ENCODE measurements around the gene THRA.

GRCh38 chr17:40076591-40076990, 13.8 kb downstream of the THRA start:
- TF ChIP-seq HDGF (IDR thresholded peaks at IDR 0.05; ENCODE audit: borderline replicate concordance) (no peak), TARDBP (IDR thresholded peaks at IDR 0.05) (no peak), SUZ12 (IDR thresholded peaks at IDR 0.05) (no peak), ARNT (IDR thresholded peaks at IDR 0.05) (no peak), FOXA1 (IDR thresholded peaks at IDR 0.05) (no peak), ZNF384 (IDR thresholded peaks at IDR 0.05) (no peak), LEF1 (IDR thresholded peaks at IDR 0.05; ENCODE audit: borderline replicate concordance) (no peak), PKNOX1 (IDR thresholded peaks at IDR 0.05) (no peak), FOXM1 (IDR thresholded peaks at IDR 0.05; ENCODE audit: borderline replicate concordance) (no peak), SP1 (IDR thresholded peaks at IDR 0.05) (no peak), BHLHE40 (IDR thresholded peaks at IDR 0.05; ENCODE audit: borderline replicate concordance) (no peak), ELF4 (IDR thresholded peaks at IDR 0.05) (no peak)
